Smooth muscle cell of trachea (primary cell): ENCODE data around the gene MRPS12. TPM values are rescaled to one million over a fixed set of nuclear protein-coding genes. Genes with fewer than 3 reads are reported as not detected.

ENCODE experiments used
- total RNA-seq: library from RNA; depleted of rRNA; stranded (reverse); fragments of >200 nt; gene quantifications from 2 replicates; pipeline ENCODE4 v1.2.1, GENCODE V29; 2014

The MRPS12 gene
- 24.5 and 35.5 TPM in 2 replicates for total RNA-seq

GRCh38 chr19:38930776-38931520 is at the start of gene MRPS12:
MRPS12 (plus strand) TSS chr19:38930944; CDS start chr19:38931295, 351 bp downstream.

GRCh38 chr19:38899447-38900201 is 31.1 kb upstream of the MRPS12 start, which contains the start of the genes NFKBIB and SIRT2:
NFKBIB (plus strand) TSS chr19:38899969; CDS start chr19:38900033, 64 bp downstream.
SIRT2 (minus strand) TSS chr19:38899618; CDS start chr19:38899521, 97 bp downstream.

GRCh38 chr19:38929929-38930775 is 592 bp upstream of the MRPS12 start, which contains the start of gene SARS2:
SARS2 (minus strand) TSS chr19:38930763; CDS start chr19:38930736, 27 bp downstream.

GRCh38 chr19:38975214-38975860 is 44.6 kb downstream of the MRPS12 start, which contains the start of gene FBXO17:
FBXO17 (minus strand) TSS chr19:38975742; CDS start chr19:38950319, 25,423 bp downstream.

Other genes starting within 250 kb of the MRPS12 start
- 0.15 and 0.17 TPM in 2 replicates for gene CAPN12, start 186.5 kb upstream of the MRPS12 start, total RNA-seq
- gene LGALS7, start 157.4 kb upstream of the MRPS12 start, total RNA-seq = not detected in 2 replicates
- gene LGALS7B, start 141.7 kb upstream of the MRPS12 start, total RNA-seq = 0.73 TPM in 1 of 2 replicates, not detected in the other
- not detected in 2 replicates for gene LGALS4, start 118.0 kb upstream of the MRPS12 start, total RNA-seq
- 12.2 and 33.6 TPM in 2 replicates for gene ECH1, start 99.2 kb upstream of the MRPS12 start, total RNA-seq
- 259 and 326 TPM in 2 replicates for gene HNRNPL, start 81.0 kb upstream of the MRPS12 start, total RNA-seq
- 2.0 and 2.8 TPM in 2 replicates for gene RINL, start 52.7 kb upstream of the MRPS12 start, total RNA-seq
- gene SIRT2, start 31.3 kb upstream of the MRPS12 start, total RNA-seq = 69.5 and 96.8 TPM in 2 replicates
- gene NFKBIB, start 31.0 kb upstream of the MRPS12 start, total RNA-seq = 9.9 and 17.5 TPM in 2 replicates
- gene CCER2, start 18.8 kb upstream of the MRPS12 start, total RNA-seq = not detected in 2 replicates
- gene SARS2, start 181 bp upstream of the MRPS12 start, total RNA-seq = 13.9 and 14.5 TPM in 2 replicates
- 28.1 and 49.3 TPM in 2 replicates for gene FBXO17, start 44.8 kb downstream of the MRPS12 start, total RNA-seq
- 0.58 and 7.4 TPM in 2 replicates for gene FBXO27, start 101.6 kb downstream of the MRPS12 start, total RNA-seq
- gene ACP7, start 153.4 kb downstream of the MRPS12 start, total RNA-seq = under 0.01 and 0.15 TPM in 2 replicates
- gene PAK4, start 194.8 kb downstream of the MRPS12 start, total RNA-seq = 7.8 and 11.8 TPM in 2 replicates